ENCODE results near the gene PPM1G.

GRCh38 chr2:27372937-27373336 is 36.5 kb downstream of the PPM1G start:
- TF ChIP-seq EZH2 (IDR thresholded peaks at IDR 0.05), result no peak
- TF ChIP-seq POLR2AphosphoS5 (IDR thresholded peaks at IDR 0.05; ENCODE audit: borderline replicate concordance, low read depth, low read length), result no peak

Measured in SK-N-MC (cell line).